GM10847 (cell line): Measurements from ENCODE around the gene QDPR.

Experiments
- POLR2A ChIP-seq: IDR thresholded peaks from 2 replicates; pipeline ENCODE4 v1.6.1; 2011; ENCODE audit not compliant: insufficient read length; ENCODE audit errors: extremely low read depth

Gene QDPR

GRCh38 chr4:17476853-17477252 lies 35.0 kb downstream of the QDPR start:
- TF ChIP-seq POLR2A: no peak

DNA sequence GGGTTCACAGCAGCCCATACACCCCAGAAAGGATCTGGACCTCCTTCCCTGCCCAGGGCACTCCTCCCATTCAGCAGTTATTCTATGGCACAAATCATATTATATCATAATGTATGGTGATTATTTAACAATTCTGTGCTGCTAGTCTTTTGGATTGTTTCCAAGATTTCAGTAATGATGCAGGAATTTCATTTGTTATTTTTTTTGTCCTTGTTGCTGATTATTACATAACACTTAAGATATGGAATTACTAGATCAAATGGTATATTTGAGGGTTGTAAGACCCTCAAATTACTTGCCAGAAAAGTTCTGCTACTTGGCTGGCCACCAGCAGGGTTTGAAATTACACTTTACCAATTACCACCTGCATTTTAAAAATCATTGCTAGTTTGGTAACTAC lies 36.4 kb downstream of the QDPR start:
- no peak for TF ChIP-seq POLR2A

DNA sequence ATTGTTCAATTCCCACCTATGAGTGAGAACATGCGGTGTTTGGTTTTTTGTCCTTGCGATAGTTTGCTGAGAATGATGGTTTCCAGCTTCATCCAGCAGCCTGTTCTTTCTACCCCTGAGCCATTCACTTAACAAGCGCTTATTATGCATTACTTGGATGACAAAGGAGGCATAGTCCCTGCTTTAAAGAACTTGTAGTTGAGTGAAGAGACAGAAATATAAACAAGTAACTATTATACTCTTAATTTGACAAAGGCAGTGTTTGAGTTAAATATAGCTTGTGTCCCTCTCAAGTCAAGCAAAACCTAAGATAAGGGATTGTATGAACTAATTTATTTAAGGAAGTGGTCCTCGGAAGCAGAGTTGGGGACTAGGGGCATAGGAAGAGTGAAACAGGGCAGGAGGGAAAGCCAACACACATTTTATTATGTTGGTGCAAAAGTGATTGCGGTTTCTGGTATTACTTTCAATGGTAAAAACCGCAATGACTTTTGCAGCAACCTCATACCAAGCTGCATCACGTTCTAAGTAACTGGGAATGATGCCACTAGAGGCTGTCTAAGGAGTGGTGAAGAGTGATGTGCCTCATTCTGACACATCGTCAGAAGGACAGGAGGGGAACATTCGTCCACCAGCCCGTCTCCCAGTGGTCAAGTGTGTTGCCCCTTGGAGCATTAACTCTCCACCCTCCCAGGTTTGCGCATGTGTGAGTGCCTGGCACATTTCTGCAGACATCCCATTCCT lies 41.8 kb downstream of the QDPR start:
- no peak for TF ChIP-seq POLR2A

GRCh38 chr4:17468619-17469221 lies 43.2 kb downstream of the QDPR start:
- no peak for TF ChIP-seq POLR2A

DNA sequence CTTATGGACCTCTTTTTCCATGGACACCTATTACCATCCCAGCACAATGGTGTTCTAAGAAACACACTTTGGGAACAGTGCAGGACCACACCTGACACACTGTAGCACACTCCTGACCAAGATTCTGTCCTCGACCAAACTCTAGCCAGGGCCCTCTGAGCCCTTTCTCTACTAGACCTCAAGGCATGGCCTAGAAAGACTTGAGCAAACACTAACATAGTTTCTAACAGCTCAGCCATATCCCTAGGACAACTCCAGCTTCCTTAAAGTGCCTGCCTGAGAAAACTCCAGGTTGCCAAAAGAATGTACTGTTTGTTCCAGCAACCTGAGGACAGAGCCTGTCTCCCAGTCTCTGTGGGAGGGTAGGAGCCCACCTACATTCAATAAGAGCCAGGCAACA lies 48.3 kb downstream of the QDPR start:
- no peak for TF ChIP-seq POLR2A

GRCh38 chr4:17450269-17450804 lies 61.6 kb downstream of the QDPR start:
- TF ChIP-seq POLR2A: no peak

DNA sequence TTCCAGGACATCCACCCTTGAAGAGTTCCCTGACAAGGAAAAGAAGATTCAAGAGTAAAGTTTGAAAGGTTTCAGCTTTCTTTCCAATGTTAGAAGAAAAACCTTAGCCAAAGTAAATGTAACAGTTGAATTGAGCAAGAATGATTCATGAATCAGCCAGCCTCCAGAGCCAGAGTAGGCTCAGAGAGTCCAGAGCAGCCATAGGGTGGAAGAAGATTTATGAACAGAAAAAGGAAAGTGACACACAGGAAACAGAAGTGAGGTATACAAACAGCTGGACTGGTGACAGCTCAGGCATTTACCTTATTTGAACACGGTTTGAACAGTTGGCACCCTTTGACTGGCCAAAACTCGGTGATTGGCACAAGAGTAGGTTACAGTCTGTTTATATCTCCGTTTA lies 63.2 kb downstream of the QDPR start:
- no peak for TF ChIP-seq POLR2A

- no peak for TF ChIP-seq POLR2A
Observed at GRCh38 chr4:17447675-17448298, 64.1 kb downstream of the QDPR start.

- no peak for TF ChIP-seq POLR2A
Observed at GRCh38 chr4:17447056-17447455, 64.8 kb downstream of the QDPR start.

GRCh38 chr4:17437396-17437795 lies 74.5 kb downstream of the QDPR start:
- TF ChIP-seq POLR2A: no peak

DNA sequence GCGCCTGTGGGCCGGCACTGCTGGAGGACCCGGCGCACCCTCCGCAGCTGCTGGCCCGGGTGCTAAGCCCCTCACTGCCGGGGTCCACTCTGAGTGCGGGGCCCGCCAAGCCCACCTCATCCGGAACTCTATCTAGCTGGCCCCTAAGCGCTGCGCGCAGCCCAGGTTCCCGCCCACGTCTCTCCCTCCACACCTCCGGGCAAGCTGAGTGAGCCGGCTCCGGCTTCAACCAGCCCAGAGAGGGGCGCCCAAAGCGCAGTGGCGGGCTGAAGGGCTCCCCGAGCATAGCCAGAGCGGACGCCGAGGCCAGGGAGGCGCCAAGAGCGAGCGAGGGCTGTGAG lies 75.2 kb downstream of the QDPR start:
- TF ChIP-seq POLR2A: no peak
